ENCODE data around the gene PHOSPHO1. TPM values are rescaled to one million over a fixed set of nuclear protein-coding genes. Genes with fewer than 3 reads are reported as not detected.

The PHOSPHO1 gene
- total RNA-seq, 1 experiment from 2014 or later, result not detected

DNA sequence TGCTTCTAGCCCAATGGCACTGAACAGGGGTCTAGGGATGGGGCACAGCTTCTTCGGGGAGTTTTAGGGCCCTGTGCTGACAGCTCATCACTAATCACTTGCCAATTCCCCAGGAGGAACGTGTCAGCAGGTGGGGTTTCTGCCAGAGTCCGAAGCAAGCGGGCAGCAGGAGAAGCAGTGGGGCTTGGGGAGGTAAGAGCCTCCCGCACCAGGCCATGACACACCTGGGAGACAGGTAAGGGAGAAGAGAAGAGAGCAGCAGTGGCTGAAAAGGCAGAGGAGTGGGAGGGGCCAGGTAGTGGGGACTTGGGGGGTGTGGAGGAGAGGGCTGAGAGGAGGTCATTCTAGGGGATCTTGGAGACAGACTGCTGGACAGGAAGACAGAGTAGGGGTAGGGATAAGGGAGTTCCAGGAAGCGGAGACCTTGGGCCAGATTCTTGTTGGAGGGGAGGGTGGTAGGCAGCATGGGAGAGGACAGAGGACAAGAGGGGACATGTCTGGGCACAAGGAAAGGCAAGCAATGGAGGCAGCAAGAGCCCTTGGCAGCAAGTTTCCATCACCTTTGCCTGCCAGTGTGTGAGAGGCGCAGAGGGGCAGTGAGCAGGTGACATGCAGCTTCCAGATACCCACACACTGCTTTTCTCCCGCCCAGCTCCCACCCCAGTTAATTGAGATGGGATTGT is 4.9 kb downstream of the PHOSPHO1 start:
- CTCF ChIA-PET, result interaction anchor here (0.6 to 2.2 kb wide), 5 partner anchors 11 to 635 kb away, joined by 3 to 7 read pairs (median 4); no protein-coding TSS in a partner anchor
- Mint-ChIP-seq H3K9me3 (ENCODE audit: unreplicated experiment) (no peaks in the 10 kb centered on the region), H3K27ac (ENCODE audit: low read depth, unreplicated experiment) (no peak overlapping the region), H3K4me1 (ENCODE audit: insufficient read depth, unreplicated experiment) (no peaks in the 10 kb centered on the region), H3K27me3 (ENCODE audit: insufficient read depth, unreplicated experiment) (peaks cover 34% of the 10 kb centered on the region), H3K36me3 (ENCODE audit: insufficient read depth, unreplicated experiment) (no peaks in the 10 kb centered on the region), H3K4me3 (ENCODE audit: unreplicated experiment) (no peak overlapping the region)
- TF ChIP-seq, protein P1, sequence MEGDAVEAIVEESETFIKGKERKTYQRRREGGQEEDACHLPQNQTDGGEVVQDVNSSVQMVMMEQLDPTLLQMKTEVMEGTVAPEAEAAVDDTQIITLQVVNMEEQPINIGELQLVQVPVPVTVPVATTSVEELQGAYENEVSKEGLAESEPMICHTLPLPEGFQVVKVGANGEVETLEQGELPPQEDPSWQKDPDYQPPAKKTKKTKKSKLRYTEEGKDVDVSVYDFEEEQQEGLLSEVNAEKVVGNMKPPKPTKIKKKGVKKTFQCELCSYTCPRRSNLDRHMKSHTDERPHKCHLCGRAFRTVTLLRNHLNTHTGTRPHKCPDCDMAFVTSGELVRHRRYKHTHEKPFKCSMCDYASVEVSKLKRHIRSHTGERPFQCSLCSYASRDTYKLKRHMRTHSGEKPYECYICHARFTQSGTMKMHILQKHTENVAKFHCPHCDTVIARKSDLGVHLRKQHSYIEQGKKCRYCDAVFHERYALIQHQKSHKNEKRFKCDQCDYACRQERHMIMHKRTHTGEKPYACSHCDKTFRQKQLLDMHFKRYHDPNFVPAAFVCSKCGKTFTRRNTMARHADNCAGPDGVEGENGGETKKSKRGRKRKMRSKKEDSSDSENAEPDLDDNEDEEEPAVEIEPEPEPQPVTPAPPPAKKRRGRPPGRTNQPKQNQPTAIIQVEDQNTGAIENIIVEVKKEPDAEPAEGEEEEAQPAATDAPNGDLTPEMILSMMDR (IDR thresholded peaks at IDR 0.05; ENCODE audit: unreplicated experiment), result no peak
- BruUV-seq (replicated peaks), result no TSS peak
- intact Hi-C loops (cut with micrococcal nuclease), result loop anchor here (2.0 kb wide), 1 partner anchor 65 kb away; no protein-coding TSS in a partner anchor
- POLR2A ChIA-PET, result interaction anchor here (0.6 to 0.7 kb wide), 2 partner anchors 39 to 1341 kb away, joined by 3 to 4 read pairs; no protein-coding TSS in a partner anchor
- DNase-seq (ENCODE audit: unreplicated experiment), result no peak

DNA sequence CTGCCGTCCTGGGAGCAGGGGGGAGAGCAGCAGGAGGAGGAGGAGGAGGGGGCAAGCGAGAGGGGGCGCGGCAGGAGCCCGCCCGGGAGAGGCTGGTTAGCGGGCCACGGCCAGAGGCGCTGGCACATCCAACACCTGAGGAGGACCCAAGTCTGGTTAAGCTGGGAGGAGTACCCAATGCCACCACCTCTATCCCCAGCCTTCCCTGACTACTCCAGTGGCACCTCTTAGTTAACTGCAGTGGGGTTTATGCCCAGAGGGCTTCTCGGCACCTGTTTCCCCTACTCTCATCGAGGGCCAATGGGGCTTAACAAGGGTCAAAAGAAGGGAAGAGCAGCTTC is 5.6 kb downstream of the PHOSPHO1 start:
- CTCF ChIA-PET, result interaction anchor here (0.6 to 2.2 kb wide), 3 partner anchors 34 to 634 kb away, joined by 3 to 6 read pairs (median 4); no protein-coding TSS in a partner anchor
- BruUV-seq (replicated peaks), result no TSS peak
- Mint-ChIP-seq H3K4me1 (ENCODE audit: insufficient read depth, unreplicated experiment) (no peaks in the 10 kb centered on the region), H3K27me3 (ENCODE audit: insufficient read depth, unreplicated experiment) (peaks cover 34% of the 10 kb centered on the region), H3K4me3 (ENCODE audit: unreplicated experiment) (no peak overlapping the region), H3K36me3 (ENCODE audit: insufficient read depth, unreplicated experiment) (no peaks in the 10 kb centered on the region), H3K9me3 (ENCODE audit: unreplicated experiment) (no peaks in the 10 kb centered on the region), H3K27ac (ENCODE audit: low read depth, unreplicated experiment) (no peak overlapping the region)
- POLR2A ChIA-PET, result interaction anchor here (0.6 to 0.7 kb wide), 2 partner anchors 39 to 197 kb away, joined by 3 read pairs; no protein-coding TSS in a partner anchor
- intact Hi-C loops (cut with micrococcal nuclease), result no loop called here
- TF ChIP-seq, protein P1 (IDR thresholded peaks at IDR 0.05; ENCODE audit: unreplicated experiment), result no peak
- no peak for DNase-seq (ENCODE audit: unreplicated experiment)

DNA sequence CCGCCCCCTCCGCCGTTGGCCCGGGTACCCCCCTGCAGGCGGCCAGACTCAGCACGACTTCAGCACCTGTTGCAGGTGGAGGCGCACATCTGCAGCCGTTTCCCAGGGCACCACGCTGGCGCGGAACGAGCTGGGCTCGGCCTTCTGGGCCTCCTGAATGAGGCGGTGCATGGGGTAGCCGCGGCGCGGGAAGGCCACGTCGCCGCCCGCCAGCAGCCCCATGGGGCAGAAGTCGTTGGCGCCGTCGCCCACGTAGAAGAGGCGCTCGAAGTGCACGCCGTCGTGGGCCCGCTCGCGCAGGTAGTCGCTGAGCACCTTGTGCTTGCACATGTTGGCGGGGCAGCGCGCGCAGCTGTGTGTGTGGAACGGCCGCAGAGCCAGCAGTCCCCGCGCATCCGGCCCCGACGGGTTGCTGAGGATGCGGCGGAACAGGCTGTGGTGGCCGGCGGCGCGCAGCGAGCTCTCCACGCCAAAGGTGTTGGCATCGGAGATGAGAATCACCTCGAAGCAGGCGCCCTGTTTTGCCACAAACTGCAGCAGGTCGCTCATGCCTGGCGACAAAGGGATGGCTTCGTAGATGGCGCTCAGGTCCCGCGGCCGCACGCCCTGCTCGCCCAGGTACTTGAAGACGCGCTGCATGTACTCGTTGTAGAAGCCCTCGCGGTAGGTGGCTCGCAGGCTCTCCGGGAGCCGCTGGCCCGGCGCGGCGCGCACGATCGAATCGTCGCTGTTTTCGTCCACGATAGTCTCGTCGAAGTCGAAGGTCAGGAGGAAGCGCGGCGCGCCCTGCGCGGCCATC is 6.2 kb downstream of the PHOSPHO1 start:
- Mint-ChIP-seq H3K4me1 (ENCODE audit: insufficient read depth, unreplicated experiment) (no peaks in the 10 kb centered on the region), H3K9me3 (ENCODE audit: unreplicated experiment) (no peaks in the 10 kb centered on the region), H3K36me3 (ENCODE audit: insufficient read depth, unreplicated experiment) (no peaks in the 10 kb centered on the region), H3K4me3 (ENCODE audit: unreplicated experiment) (no peak overlapping the region), H3K27ac (ENCODE audit: low read depth, unreplicated experiment) (no peak overlapping the region), H3K27me3 (ENCODE audit: insufficient read depth, unreplicated experiment) (peaks cover 29% of the 10 kb centered on the region)
- POLR2A ChIA-PET, result interaction anchor here (0.6 kb wide), 1 partner anchor 197 kb away, joined by 3 read pairs; no protein-coding TSS in a partner anchor
- CTCF ChIA-PET, result no interaction called here
- TF ChIP-seq, protein P1 (IDR thresholded peaks at IDR 0.05; ENCODE audit: unreplicated experiment), result no peak
- DNase-seq (ENCODE audit: unreplicated experiment), result no peak
- intact Hi-C loops (cut with micrococcal nuclease), result no loop called here
- no TSS peak for BruUV-seq (replicated peaks)

DNA sequence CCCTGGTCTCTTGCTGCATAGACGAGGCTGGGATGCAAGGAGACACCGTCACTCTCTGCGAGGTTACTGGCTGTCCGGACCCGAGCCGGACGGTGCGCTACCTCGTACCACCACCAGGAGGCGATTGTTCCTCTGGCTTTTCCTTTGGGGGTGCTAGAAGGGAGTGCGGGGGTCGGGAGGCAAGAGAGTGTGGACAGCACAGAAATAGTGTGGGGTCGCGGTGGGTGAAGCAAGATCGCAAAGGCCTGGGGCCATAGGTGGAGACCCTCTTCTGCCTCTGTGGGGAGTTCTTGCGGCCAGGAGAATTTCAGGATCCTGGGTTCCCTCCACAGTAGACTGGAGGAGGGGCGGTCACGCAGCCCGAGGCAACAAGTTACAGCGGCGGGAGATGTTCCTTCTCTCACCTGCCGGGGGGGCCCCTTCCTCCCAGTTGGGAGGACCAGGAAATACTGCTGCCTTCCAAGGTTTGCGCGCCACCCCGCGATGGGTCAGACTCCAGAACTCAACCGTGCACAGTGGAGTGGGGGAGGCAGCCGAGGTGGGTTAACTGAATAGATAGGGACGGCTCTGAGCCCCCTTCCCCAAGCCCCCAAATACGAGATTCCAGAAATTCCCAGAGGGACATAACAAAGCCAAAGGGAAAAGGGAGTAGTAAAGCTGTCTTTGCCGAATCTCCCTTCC is 6.9 kb downstream of the PHOSPHO1 start:
- Mint-ChIP-seq H3K27me3 (ENCODE audit: insufficient read depth, unreplicated experiment) (peaks cover 21% of the 10 kb centered on the region), H3K9me3 (ENCODE audit: unreplicated experiment) (no peaks in the 10 kb centered on the region), H3K4me3 (ENCODE audit: unreplicated experiment) (no peak overlapping the region), H3K4me1 (ENCODE audit: insufficient read depth, unreplicated experiment) (no peaks in the 10 kb centered on the region), H3K36me3 (ENCODE audit: insufficient read depth, unreplicated experiment) (no peaks in the 10 kb centered on the region), H3K27ac (ENCODE audit: low read depth, unreplicated experiment) (no peak overlapping the region)
- intact Hi-C loops (cut with micrococcal nuclease), result no loop called here
- BruUV-seq (replicated peaks), result no TSS peak
- CTCF ChIA-PET, result no interaction called here
- peak; percentile 38 for DNase-seq (ENCODE audit: unreplicated experiment)
- POLR2A ChIA-PET, result no interaction called here
- TF ChIP-seq, protein P1 (IDR thresholded peaks at IDR 0.05; ENCODE audit: unreplicated experiment), result peak; percentile 88
